ENCODE measurements around the gene MGST3. TPM values are rescaled to one million over a fixed set of nuclear protein-coding genes. Genes with fewer than 3 reads are reported as not detected.

The MGST3 gene
- total and polyA plus RNA-seq, 2 of the 13 experiments (the other 11 are each of a cell fraction or from before 2014, with no cell fraction given): 59.7 to 61.2 TPM

DNA sequence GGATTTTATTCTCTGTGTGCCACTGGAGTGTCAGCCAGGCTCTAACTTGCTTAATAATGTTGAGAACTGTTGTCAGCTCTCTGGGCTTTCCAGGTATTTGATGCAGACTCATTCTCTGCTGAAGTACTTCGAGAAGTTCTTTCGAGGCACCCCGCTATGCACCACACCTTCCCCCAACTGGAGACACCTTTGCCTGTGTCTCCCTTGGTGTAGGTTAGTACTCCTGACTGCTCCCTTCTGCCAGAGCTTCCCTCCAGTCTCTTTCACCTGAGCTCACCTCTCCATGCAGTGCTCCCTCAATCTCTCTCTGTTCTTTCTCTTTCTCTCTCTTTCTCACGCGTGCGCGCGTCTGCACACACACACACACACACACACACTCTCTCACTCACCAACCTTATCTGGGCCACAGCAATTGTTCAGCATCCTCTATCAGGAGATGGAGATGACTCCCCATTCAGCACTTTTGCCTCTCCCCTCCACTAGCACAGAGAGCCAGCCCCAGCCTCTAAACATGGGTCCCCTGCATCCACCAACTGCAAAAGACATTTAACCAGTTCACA is 14.0 kb upstream of the MGST3 start:
- H3K36me3 ChIP-seq (replicated peaks in 1 of 2; ENCODE audit: control insufficient read depth in 1 of 2, insufficient read depth in 2 of 2, low read length in 2 of 2): no peaks in the 10 kb centered on the region
- no TSS peak for BruUV-seq (replicated peaks)
- TF ChIP-seq NAIF1 (CRISPR knock-in tag; IDR thresholded peaks at IDR 0.05; ENCODE audit: borderline replicate concordance) (no peak), GABPA (IDR thresholded peaks at IDR 0.05; ENCODE audit: low read depth, low read length) (no peak), GABPA (CRISPR knock-in tag; IDR thresholded peaks at IDR 0.05; ENCODE audit: low read depth) (no peak), SKI (IDR thresholded peaks at IDR 0.05; ENCODE audit: partially characterized antibody) (no peak)
- intact Hi-C loops (cut with micrococcal nuclease; ENCODE audit: unreplicated experiment): no loop called here
- no peaks in the 10 kb centered on the region for H3K4me1 ChIP-seq (ENCODE audit: insufficient read depth, low read length)
- no peak overlapping the region for H3K27ac ChIP-seq (ENCODE audit: extremely low read length, insufficient read depth, low read length)
- no peaks in the 10 kb centered on the region for H3K9me3 ChIP-seq (ENCODE audit: low read length)
- no peak overlapping the region for H3K4me2 ChIP-seq (ENCODE audit: low read depth, low read length)
- H3K79me2 ChIP-seq (ENCODE audit: insufficient read depth, low read length): no peaks in the 10 kb centered on the region
- no peak overlapping the region for H3K9ac ChIP-seq (ENCODE audit: insufficient read depth, low read depth, low read length)
- CTCF ChIA-PET (ENCODE audit: low intra/inter-chr PET ratio, low total read pairs): no interaction called here
- no peak overlapping the region for H3K4me3 ChIP-seq (replicated peaks in 1 of 3; ENCODE audit: insufficient read depth in 1 of 3, low read depth in 2 of 3, low read length in 3 of 3)
- in situ Hi-C loops (cut with HindIII; ENCODE audit: extremely low pct_ligation_motif_present, low pct_unique_long_range_greater_than_20kb): no loop called here
- POLR2A ChIA-PET: no interaction called here
- 81% methylated on average over 8 of the region's 8 CpGs for WGBS (ENCODE audit: low lambda C conversion rate)
- no peak for FAIRE-seq
- DNase-seq (ENCODE audit: low spot score): no peak
- no peak overlapping the region for H2AFZ ChIP-seq (ENCODE audit: low read length)
- no peak for ATAC-seq
- H3K27me3 ChIP-seq (ENCODE audit: control insufficient read depth in 1 of 2, insufficient read depth in 2 of 2, low read length in 2 of 2): no peaks in the 10 kb centered on the region
- H4K20me1 ChIP-seq (ENCODE audit: insufficient read depth, low read length): no peaks in the 10 kb centered on the region

DNA sequence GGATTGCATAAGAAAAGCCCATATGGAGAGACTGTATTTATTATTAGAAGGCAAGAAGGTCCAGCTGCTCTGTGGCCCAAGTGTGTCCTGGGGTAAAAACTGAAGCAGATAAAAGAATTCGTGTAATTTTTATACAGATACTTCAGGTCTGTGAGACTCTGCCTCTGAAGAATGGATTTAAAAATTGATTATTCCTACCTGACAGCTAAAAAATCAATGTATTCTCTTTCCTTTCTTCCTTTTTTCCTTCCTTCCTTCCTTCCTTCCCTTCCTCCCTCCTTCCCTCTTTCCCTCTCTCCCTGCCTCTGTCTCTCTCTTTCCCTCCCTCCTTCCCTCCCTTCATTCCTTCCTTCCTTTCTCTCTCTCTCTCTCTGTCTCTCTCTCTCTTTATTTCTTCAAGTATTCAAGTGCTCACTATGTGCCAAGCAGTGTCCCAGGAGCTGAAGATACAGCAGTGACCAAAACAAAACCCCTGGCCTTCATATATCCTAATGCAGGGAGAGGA is 11.3 kb upstream of the MGST3 start:
- ChIA-PET POLR2A (no interaction called here), CTCF (ENCODE audit: low intra/inter-chr PET ratio, low total read pairs) (no interaction called here)
- Histone ChIP-seq H4K20me1 (ENCODE audit: insufficient read depth, low read length) (no peaks in the 10 kb centered on the region), H3K27ac (ENCODE audit: extremely low read length, insufficient read depth, low read length) (no peak overlapping the region), H3K4me2 (ENCODE audit: low read depth, low read length) (no peak overlapping the region), H2AFZ (ENCODE audit: low read length) (no peak overlapping the region), H3K4me3 (replicated peaks in 1 of 3; ENCODE audit: insufficient read depth in 1 of 3, low read depth in 2 of 3, low read length in 3 of 3) (no peak overlapping the region), H3K79me2 (ENCODE audit: insufficient read depth, low read length) (no peaks in the 10 kb centered on the region), H3K27me3 (ENCODE audit: control insufficient read depth in 1 of 2, insufficient read depth in 2 of 2, low read length in 2 of 2) (no peaks in the 10 kb centered on the region; a peak in 1 of 5 replicates), H3K9ac (ENCODE audit: insufficient read depth, low read depth, low read length) (no peak overlapping the region), H3K9me3 (ENCODE audit: low read length) (no peaks in the 10 kb centered on the region), H3K36me3 (replicated peaks in 1 of 2; ENCODE audit: control insufficient read depth in 1 of 2, insufficient read depth in 2 of 2, low read length in 2 of 2) (no peaks in the 10 kb centered on the region), H3K4me1 (ENCODE audit: insufficient read depth, low read length) (no peaks in the 10 kb centered on the region)
- 4% methylated on average over 1 of the region's 1 CpG for WGBS (ENCODE audit: low lambda C conversion rate)
- DNase-seq (ENCODE audit: low spot score) (no peak), ATAC-seq (no peak), FAIRE-seq (no peak)
- in situ Hi-C loops (cut with HindIII; ENCODE audit: extremely low pct_ligation_motif_present, low pct_unique_long_range_greater_than_20kb): no loop called here
- intact Hi-C loops (cut with micrococcal nuclease; ENCODE audit: unreplicated experiment): no loop called here
- no TSS peak for BruUV-seq (replicated peaks)
- TF ChIP-seq HNRNPK (IDR thresholded peaks at IDR 0.05; ENCODE audit: low read depth, low read length, poor library complexity, severe bottlenecking) (peak; percentile 70), ERF (CRISPR knock-in tag; IDR thresholded peaks at IDR 0.05) (no peak)
